ENCODE results near the gene MYO1D. TPM values are rescaled to one million over a fixed set of nuclear protein-coding genes. Genes with fewer than 3 reads are reported as not detected.

The MYO1D gene
- total RNA-seq, 3 donors from 2014 or later = 166 to 495 (median 256) TPM

GRCh38 chr17:32445497-32445896, 431.4 kb downstream of the MYO1D start:
- TF ChIP-seq CTCF (IDR thresholded peaks at IDR 0.05) = no peak
- H3K9me3 ChIP-seq = no peaks in the 10 kb centered on the region
- ATAC-seq (no peak), DNase-seq (no peak)
- no peaks in the 10 kb centered on the region for H3K36me3 ChIP-seq (ENCODE audit: low read depth)
- intact Hi-C loops (cut with DNase I, micrococcal nuclease) = no loop called here
- H3K4me1 ChIP-seq (ENCODE audit: low read depth) = peaks cover 17% of the 10 kb centered on the region
- peak overlapping the region; percentile 98 for H3K4me3 ChIP-seq

- H3K4me3 ChIP-seq = peak overlapping the region; percentile 98
- intact Hi-C loops (cut with DNase I, micrococcal nuclease) = no loop called here
- no peaks in the 10 kb centered on the region for H3K9me3 ChIP-seq
- no peaks in the 10 kb centered on the region for H3K36me3 ChIP-seq (ENCODE audit: low read depth)
- ATAC-seq (peak; percentile 56), DNase-seq (peak in 2 of 3 donors; percentile 46 to 56)
- H3K4me1 ChIP-seq (ENCODE audit: low read depth) = peaks cover 17% of the 10 kb centered on the region
- no peak for TF ChIP-seq CTCF (IDR thresholded peaks at IDR 0.05)
Measured at GRCh38 chr17:32445074-32445415, 431.9 kb downstream of the MYO1D start.

- intact Hi-C loops (cut with DNase I, micrococcal nuclease) = no loop called here
- no peaks in the 10 kb centered on the region for H3K9me3 ChIP-seq
- peak; percentile 91 for TF ChIP-seq CTCF (IDR thresholded peaks at IDR 0.05)
- H3K4me3 ChIP-seq = peak within 1 kb of the TSS; percentile 98
- peak; percentile 98 for DNase-seq
- ATAC-seq = peak; percentile 97
- peaks cover 17% of the 10 kb centered on the region for H3K4me1 ChIP-seq (ENCODE audit: low read depth)
- no peaks in the 10 kb centered on the region for H3K36me3 ChIP-seq (ENCODE audit: low read depth)
Measured at GRCh38 chr17:32444301-32445073, 432.4 kb downstream of the MYO1D start, which contains the start of gene PSMD11. Gene PSMD11, plus strand, starts transcription at chr17:32444510. Its CDS starts 14 bp downstream, at chr17:32444524.

GRCh38 chr17:32443827-32444300, 433.1 kb downstream of the MYO1D start:
- Histone ChIP-seq H3K9me3 (no peaks in the 10 kb centered on the region), H3K36me3 (ENCODE audit: low read depth) (no peaks in the 10 kb centered on the region), H3K4me3 (peak overlapping the region; percentile 98), H3K4me1 (ENCODE audit: low read depth) (peaks cover 17% of the 10 kb centered on the region)
- intact Hi-C loops (cut with DNase I, micrococcal nuclease) = no loop called here
- ATAC-seq (peak; percentile 14), DNase-seq (no peak)
- no peak for TF ChIP-seq CTCF (IDR thresholded peaks at IDR 0.05)

Other genes with a start within 250 kb of the MYO1D start
- 100 to 1,000 TPM in 1 of 3 donors, 10 to 100 TPM in 2; 56.4 to 175 (median 85.9) TPM for gene TMEM98, start 51.0 kb upstream of the MYO1D start, total RNA-seq
- not detected for gene SPACA3, start 114.7 kb upstream of the MYO1D start, total RNA-seq